GM21367 (cell line): ENCODE results near the gene LPP.

Experiments
- ATAC-seq: cut with Tn5 transposase; IDR thresholded peaks from one replicate; pipeline ENCODE4 v1.9.1; 2021; ENCODE audit not compliant: unreplicated experiment

LPP gene

DNA sequence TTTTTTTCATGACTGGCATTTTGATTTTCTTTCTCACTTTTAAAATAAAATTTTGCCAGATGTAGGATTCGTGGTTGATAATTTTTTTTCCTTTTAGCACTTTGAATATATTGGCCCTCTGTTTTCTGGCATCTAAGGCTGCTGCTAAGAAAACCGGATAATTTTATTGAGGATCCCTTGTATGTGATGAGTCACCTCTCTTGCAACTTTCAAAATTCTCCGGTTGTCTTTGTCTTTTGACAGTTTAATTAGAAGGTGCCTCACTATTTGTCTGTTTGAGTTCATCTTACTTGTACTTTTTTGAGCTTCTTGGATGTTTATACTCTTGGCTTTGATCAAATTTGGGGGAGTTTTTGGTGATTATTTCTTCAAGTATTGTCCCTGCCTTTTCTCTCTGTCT, 349.7 kb downstream of the LPP start:
- no peak for ATAC-seq

DNA sequence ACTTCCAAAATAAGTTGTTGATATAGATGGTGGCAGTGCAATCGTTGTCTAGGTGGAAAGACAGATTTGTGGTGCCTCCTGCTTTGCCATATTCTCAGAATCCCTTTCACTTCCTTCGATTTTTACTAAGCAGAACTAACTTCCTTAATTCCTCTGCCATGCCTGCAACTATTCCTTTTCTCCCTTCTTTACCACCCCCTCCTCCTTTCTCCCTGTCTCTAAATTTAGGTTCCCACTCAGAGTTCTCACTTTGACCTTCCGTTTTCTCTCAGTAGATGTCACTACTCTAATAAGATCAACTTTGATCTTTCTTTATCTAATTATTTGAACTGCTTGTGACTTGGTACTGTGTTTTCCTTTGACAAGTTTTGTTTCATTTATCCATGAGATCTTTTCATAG, 351.2 kb downstream of the LPP start:
- ATAC-seq: no peak

DNA sequence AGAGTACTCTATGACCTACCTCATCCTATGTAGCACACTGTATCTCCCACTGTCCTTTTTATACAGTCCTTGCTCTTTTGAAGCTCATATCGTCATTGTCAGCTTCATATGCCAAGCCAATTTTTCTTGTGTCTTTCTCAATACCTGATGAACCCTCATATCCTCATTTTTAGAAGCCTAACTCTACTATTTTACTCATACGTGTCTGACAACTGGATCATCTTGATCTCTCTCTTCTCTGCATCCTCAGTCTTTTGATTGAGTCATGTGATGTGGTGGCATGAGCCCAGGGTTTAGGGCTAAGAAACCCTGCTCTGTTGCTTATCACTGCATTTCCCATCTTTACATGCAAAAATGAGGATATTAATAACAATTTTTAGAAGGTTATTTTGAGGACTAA, 352.0 kb downstream of the LPP start:
- ATAC-seq: no peak

DNA sequence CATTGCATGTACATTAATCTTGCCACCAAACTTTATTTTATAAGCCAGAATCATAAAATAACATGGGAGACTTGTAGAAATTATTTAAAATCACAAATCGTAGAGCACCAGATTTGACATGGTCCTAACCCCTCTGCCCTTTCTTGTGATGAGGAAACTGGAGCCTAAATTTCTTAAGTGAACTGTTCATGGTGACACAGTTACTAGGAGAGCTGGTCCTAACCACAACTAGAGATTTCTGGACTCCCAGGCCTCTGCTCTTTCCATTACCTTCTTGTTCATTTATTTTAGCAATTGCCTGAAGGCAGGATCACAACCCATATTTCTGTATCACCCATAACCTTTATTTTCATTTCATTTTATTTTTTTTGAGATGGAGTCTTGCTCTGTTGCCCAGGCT, 352.5 kb downstream of the LPP start:
- ATAC-seq: no peak

- no peak for ATAC-seq
These were observed 353.3 kb downstream of the LPP start for GRCh38 chr3:188507244-188507720.

GRCh38 chr3:188508454-188508853, 354.5 kb downstream of the LPP start:
- ATAC-seq: no peak

- no peak for ATAC-seq
These were observed 355.4 kb downstream of the LPP start for GRCh38 chr3:188509316-188509715.

DNA sequence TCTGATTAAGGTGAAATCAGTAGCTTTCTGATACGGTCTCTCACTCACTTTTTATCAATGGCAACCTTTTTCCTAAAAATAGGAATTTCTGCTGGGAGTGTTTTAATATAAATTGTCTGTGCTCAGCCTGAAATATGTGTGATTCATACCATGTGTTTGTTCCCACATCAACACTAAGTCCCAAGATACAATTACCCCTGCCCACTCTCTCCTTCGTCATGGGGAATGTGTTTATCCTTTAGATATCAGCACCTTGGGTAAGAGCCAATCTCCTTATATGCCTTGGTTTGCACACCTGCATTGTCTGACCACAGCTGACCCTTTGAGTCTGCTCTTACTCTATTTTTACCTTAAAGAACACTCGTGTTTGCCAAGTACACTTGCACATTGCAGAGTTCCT, 356.4 kb downstream of the LPP start:
- no peak for ATAC-seq

GRCh38 chr3:188513662-188514328, 359.8 kb downstream of the LPP start:
- ATAC-seq: no peak

DNA sequence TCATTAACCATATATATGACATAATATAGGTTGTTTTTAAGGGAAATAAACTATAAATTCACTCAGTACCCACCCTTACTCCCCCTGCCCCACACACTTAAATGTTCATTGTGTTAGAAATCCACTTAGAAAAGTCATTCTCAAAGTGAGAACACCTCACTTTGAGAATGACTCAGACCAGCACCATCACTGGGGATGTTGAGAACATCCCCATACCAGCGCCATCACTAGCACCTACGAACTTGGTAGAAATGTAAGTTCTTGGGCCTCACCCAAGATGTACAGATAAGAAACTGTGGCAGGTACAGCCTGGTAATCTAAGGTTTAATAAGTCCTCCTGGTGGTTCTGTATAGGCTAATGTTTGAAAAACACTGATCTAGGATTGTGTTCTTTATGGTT, 362.6 kb downstream of the LPP start:
- no peak for ATAC-seq

GRCh38 chr3:188518416-188518815, 364.5 kb downstream of the LPP start:
- no peak for ATAC-seq

- no peak for ATAC-seq
These were observed 365.0 kb downstream of the LPP start for GRCh38 chr3:188518835-188519452.

DNA sequence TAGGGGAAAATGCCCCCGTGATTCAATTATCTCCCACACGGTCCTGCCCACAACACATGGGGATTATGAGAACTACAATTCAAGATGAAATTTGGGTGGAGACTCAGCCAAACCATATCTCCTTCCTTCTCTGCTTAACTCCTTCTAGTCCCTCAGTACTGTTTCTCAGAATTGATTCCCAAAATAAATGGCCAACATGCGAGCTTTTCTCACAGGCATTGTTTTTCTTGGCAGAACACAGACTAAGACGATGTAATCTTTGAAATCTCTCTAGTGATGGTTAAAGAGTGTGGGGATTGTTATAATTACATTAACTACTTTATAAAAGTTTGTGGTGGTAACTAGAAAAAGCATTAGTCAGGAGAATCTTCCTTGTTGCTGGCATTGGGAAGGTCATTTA, 366.5 kb downstream of the LPP start:
- ATAC-seq: no peak

GRCh38 chr3:188522115-188522514, 368.2 kb downstream of the LPP start:
- ATAC-seq: no peak

GRCh38 chr3:188523291-188523690, 369.3 kb downstream of the LPP start:
- no peak for ATAC-seq

- no peak for ATAC-seq
These were observed 370.1 kb downstream of the LPP start for GRCh38 chr3:188524052-188524451.

DNA sequence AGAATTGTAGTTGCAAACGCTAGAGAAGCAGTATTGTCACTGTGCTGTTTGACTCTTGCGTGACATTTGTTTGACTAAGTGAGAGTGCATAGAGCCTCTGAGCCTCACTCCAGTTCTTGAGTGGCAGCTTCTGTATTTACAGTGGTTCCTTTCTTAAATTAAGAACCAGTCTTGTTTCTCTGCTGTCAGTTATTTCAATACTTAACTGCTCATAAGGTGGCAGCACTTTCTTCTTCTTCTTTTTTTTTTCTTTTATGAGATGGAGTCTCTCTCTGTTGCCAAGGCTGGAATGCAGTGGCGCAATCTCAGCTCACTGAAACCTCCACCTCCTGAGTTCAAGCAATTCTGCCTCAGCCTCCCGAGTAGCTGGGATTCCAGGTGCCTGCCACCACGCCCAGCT, 372.1 kb downstream of the LPP start:
- no peak for ATAC-seq

GRCh38 chr3:188527389-188527788, 373.4 kb downstream of the LPP start:
- ATAC-seq: no peak

- no peak for ATAC-seq
These were observed 374.4 kb downstream of the LPP start for GRCh38 chr3:188528396-188528795.

- no peak for ATAC-seq
These were observed 375.3 kb downstream of the LPP start for GRCh38 chr3:188529228-188529627.

- ATAC-seq: no peak
These were observed 376.3 kb downstream of the LPP start for GRCh38 chr3:188530226-188530625.

- no peak for ATAC-seq
These were observed 377.3 kb downstream of the LPP start for GRCh38 chr3:188531210-188531609.

DNA sequence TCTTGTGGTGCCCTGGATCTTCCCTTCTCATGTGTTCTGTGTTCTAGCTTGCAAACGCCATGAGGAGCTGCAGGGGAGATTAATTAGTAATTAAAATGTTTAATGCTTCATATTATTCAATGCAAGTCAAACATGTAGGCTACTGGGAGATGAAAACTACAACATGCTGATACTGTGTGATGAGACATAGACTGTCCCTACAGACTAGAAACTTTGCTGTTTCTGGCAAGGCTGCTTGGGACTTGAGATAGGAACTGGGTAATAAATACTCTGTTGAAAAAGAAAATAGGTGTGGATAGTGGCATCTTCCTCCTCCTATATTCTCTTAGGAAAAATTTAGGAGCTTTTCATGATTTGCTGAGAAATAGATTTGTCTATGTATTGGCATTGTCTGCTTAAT, 379.2 kb downstream of the LPP start:
- no peak for ATAC-seq
